HUDEP-2 (cell line): ENCODE measurements around the gene PGM5.

Source experiments
- DNase-seq, 76 experiments: peaks; one replicate each; lab custom pipeline; 2025; ENCODE audit not compliant: unreplicated experiment in 76 of 76; lab: John Stamatoyannopoulos, UW

PGM5 gene

DNA sequence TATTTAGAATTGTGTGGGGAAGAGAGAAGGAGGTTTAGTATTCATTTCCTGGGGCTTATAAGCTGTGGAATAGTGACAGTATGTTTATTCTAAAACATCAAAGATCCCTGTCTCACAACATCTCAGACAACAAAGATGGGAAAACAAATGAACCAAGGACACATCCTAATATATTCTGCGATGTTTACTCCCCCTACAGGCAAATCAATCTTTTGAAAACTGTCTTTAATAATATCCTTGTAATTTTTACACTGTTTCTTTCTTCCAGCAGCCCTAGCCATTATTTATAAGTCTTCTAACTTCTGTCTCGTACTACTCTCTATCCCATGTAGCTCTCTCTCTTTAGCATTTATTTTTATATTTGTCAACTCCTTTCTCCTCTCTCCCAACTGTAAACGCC, 217.7 kb downstream of the PGM5 start:
- DNase-seq: no peak

- DNase-seq: no peak
Observed at GRCh38 chr9:68575817-68576216, 219.4 kb downstream of the PGM5 start.

- no peak for DNase-seq
Observed at GRCh38 chr9:68577774-68578591, 221.6 kb downstream of the PGM5 start.
